ENCODE measurements around the gene EPB41L5. TPM values are rescaled to one million over a fixed set of nuclear protein-coding genes. Genes with fewer than 3 reads are reported as not detected.
"Not testable (repeated sequence)": the region's sequence is repeated elsewhere in the genome, so short reads cannot be mapped to it uniquely, and the experiment has no call there.

EPB41L5 gene
- total RNA-seq, 2 experiments from 2014 or later: 3.8 to 5.6 TPM

- peaks cover 27% of the 10 kb centered on the region for H3K9me3 Mint-ChIP-seq (ENCODE audit: insufficient read depth)
- H3K36me3 Mint-ChIP-seq (ENCODE audit: low read depth): peaks cover 28% of the 10 kb centered on the region
- no peak overlapping the region for H3K4me3 Mint-ChIP-seq
- ATAC-seq (no peak), DNase-seq (no peak)
- no peaks in the 10 kb centered on the region for H3K27me3 Mint-ChIP-seq (ENCODE audit: low read depth)
- H3K27ac Mint-ChIP-seq: no peak overlapping the region
- no peaks in the 10 kb centered on the region for H3K4me1 Mint-ChIP-seq (ENCODE audit: low read depth)
- POLR2A ChIA-PET: no interaction called here
- CTCF ChIA-PET: interaction anchor here (2.8 kb wide), 1 partner anchor 20 kb away, joined by 12 read pairs; no protein-coding TSS in a partner anchor
Observed at GRCh38 chr2:120155308-120155707, 142.4 kb downstream of the EPB41L5 start.

- H3K4me1 Mint-ChIP-seq (ENCODE audit: low read depth); H3K27me3 Mint-ChIP-seq (ENCODE audit: low read depth); POLR2A ChIA-PET; DNase-seq; H3K27ac Mint-ChIP-seq; H3K4me3 Mint-ChIP-seq; ATAC-seq: not testable (repeated sequence)
- peaks cover 19% of the 10 kb centered on the region for H3K9me3 Mint-ChIP-seq (ENCODE audit: insufficient read depth)
- CTCF ChIA-PET: interaction anchor here (1.0 kb wide), 1 partner anchor 16 kb away, joined by 4 read pairs; no protein-coding TSS in a partner anchor
- H3K36me3 Mint-ChIP-seq (ENCODE audit: low read depth): peaks cover 24% of the 10 kb centered on the region
Observed at GRCh38 chr2:120158658-120159057, 145.8 kb downstream of the EPB41L5 start.

- ATAC-seq (no peak), DNase-seq (no peak)
- ChIA-PET POLR2A (no interaction called here), CTCF (interaction anchor here (1.8 kb wide), 1 partner anchor 15 kb away, joined by 4 read pairs; no protein-coding TSS in a partner anchor)
- peaks cover 11% of the 10 kb centered on the region for H3K9me3 Mint-ChIP-seq (ENCODE audit: insufficient read depth)
- no peaks in the 10 kb centered on the region for H3K4me1 Mint-ChIP-seq (ENCODE audit: low read depth)
- no peaks in the 10 kb centered on the region for H3K27me3 Mint-ChIP-seq (ENCODE audit: low read depth)
- H3K4me3 Mint-ChIP-seq: no peak overlapping the region
- H3K27ac Mint-ChIP-seq: no peak overlapping the region
- H3K36me3 Mint-ChIP-seq (ENCODE audit: low read depth): peaks cover 20% of the 10 kb centered on the region
Observed at GRCh38 chr2:120161190-120161589, 148.3 kb downstream of the EPB41L5 start.

- H3K27me3 Mint-ChIP-seq (ENCODE audit: low read depth): no peaks in the 10 kb centered on the region
- no peaks in the 10 kb centered on the region for H3K4me1 Mint-ChIP-seq (ENCODE audit: low read depth)
- CTCF ChIA-PET: interaction anchor here (5.2 kb wide), 1 partner anchor 13 kb away, joined by 29 read pairs; no protein-coding TSS in a partner anchor
- DNase-seq: no peak
- ATAC-seq: no peak
- H3K27ac Mint-ChIP-seq: no peak overlapping the region
- H3K4me3 Mint-ChIP-seq: no peak overlapping the region
- peaks cover 17% of the 10 kb centered on the region for H3K36me3 Mint-ChIP-seq (ENCODE audit: low read depth)
- POLR2A ChIA-PET: interaction anchor here (0.7 kb wide), 1 partner anchor 14 kb away, joined by 3 read pairs; no protein-coding TSS in a partner anchor
- H3K9me3 Mint-ChIP-seq (ENCODE audit: insufficient read depth): no peaks in the 10 kb centered on the region
Observed at GRCh38 chr2:120162716-120163115, 149.8 kb downstream of the EPB41L5 start.

GRCh38 chr2:120167272-120167671 lies 154.4 kb downstream of the EPB41L5 start:
- ATAC-seq (no peak), DNase-seq (no peak)
- ChIA-PET POLR2A (no interaction called here), CTCF (interaction anchor here (1.5 to 5.2 kb wide), 2 partner anchors 9 to 58 kb away, joined by 6 to 29 read pairs; no protein-coding TSS in a partner anchor)
- H3K36me3 Mint-ChIP-seq (ENCODE audit: low read depth): peaks cover 38% of the 10 kb centered on the region
- H3K9me3 Mint-ChIP-seq (ENCODE audit: insufficient read depth): no peaks in the 10 kb centered on the region
- no peak overlapping the region for H3K4me3 Mint-ChIP-seq
- H3K4me1 Mint-ChIP-seq (ENCODE audit: low read depth): no peaks in the 10 kb centered on the region
- H3K27me3 Mint-ChIP-seq (ENCODE audit: low read depth): no peaks in the 10 kb centered on the region
- no peak overlapping the region for H3K27ac Mint-ChIP-seq

- DNase-seq: no peak
- ChIA-PET CTCF (interaction anchor here (0.9 to 1.6 kb wide), 6 partner anchors 8 to 465 kb away, joined by 3 to 4 read pairs (median 3); no protein-coding TSS in a partner anchor), POLR2A (no interaction called here)
- Mint-ChIP-seq H3K27me3 (ENCODE audit: low read depth) (no peaks in the 10 kb centered on the region), H3K27ac (no peak overlapping the region), H3K4me1 (ENCODE audit: low read depth) (no peaks in the 10 kb centered on the region), H3K9me3 (ENCODE audit: insufficient read depth) (no peaks in the 10 kb centered on the region), H3K36me3 (ENCODE audit: low read depth) (peaks cover 43% of the 10 kb centered on the region), H3K4me3 (no peak overlapping the region)
- ATAC-seq: no peak
Observed at GRCh38 chr2:120169020-120169419, 156.1 kb downstream of the EPB41L5 start.

GRCh38 chr2:120174963-120175581 lies 162.2 kb downstream of the EPB41L5 start:
- H3K27me3 Mint-ChIP-seq (ENCODE audit: low read depth): no peaks in the 10 kb centered on the region
- H3K4me3 Mint-ChIP-seq: no peak overlapping the region
- ATAC-seq (no peak), DNase-seq (peak; percentile 46)
- peaks cover 28% of the 10 kb centered on the region for H3K36me3 Mint-ChIP-seq (ENCODE audit: low read depth)
- CTCF ChIA-PET: interaction anchor here (0.6 to 6.7 kb wide), 92 partner anchors 10 to 534 kb away, joined by 3 to 240 read pairs (median 5); partner anchors contain the start of genes EPB41L5, PTPN4, RALB and TMEM177
- H3K4me1 Mint-ChIP-seq (ENCODE audit: low read depth): peaks cover 51% of the 10 kb centered on the region
- H3K27ac Mint-ChIP-seq: peak overlapping the region; percentile 64
- no peaks in the 10 kb centered on the region for H3K9me3 Mint-ChIP-seq (ENCODE audit: insufficient read depth)
- POLR2A ChIA-PET: interaction anchor here (0.5 to 1.2 kb wide), 3 partner anchors 138 to 471 kb away, joined by 3 read pairs; no protein-coding TSS in a partner anchor

- Mint-ChIP-seq H3K27ac (peak overlapping the region; percentile 98), H3K9me3 (ENCODE audit: insufficient read depth) (no peaks in the 10 kb centered on the region), H3K36me3 (ENCODE audit: low read depth) (peaks cover 25% of the 10 kb centered on the region), H3K27me3 (ENCODE audit: low read depth) (no peaks in the 10 kb centered on the region), H3K4me1 (ENCODE audit: low read depth) (peaks cover 59% of the 10 kb centered on the region), H3K4me3 (peak overlapping the region; percentile 89)
- CTCF ChIA-PET: interaction anchor here (0.6 to 6.7 kb wide), 62 partner anchors 8 to 659 kb away, joined by 3 to 240 read pairs (median 5); partner anchors contain the start of genes EPB41L5, PTPN4, RALB and TMEM177
- no peak for DNase-seq
- POLR2A ChIA-PET: interaction anchor here (0.6 to 1.8 kb wide), 16 partner anchors 9 to 809 kb away, joined by 3 to 11 read pairs (median 6); partner anchors contain the start of genes EPB41L5, PTPN4, TMEM177 and TMEM185B
- ATAC-seq: no peak
Observed at GRCh38 chr2:120176526-120176925, 163.6 kb downstream of the EPB41L5 start.

- peak; percentile 96 for ATAC-seq
- H3K27ac Mint-ChIP-seq: peak overlapping the region; percentile 98
- ChIA-PET CTCF (interaction anchor here (0.6 to 6.7 kb wide), 59 partner anchors 8 to 660 kb away, joined by 3 to 240 read pairs (median 5); partner anchors contain the start of genes EPB41L5, PTPN4, RALB and TMEM177), POLR2A (interaction anchor here (0.6 to 1.8 kb wide), 16 partner anchors 8 to 810 kb away, joined by 3 to 11 read pairs (median 6); partner anchors contain the start of genes EPB41L5, PTPN4, TMEM177 and TMEM185B)
- peak overlapping the region; percentile 89 for H3K4me3 Mint-ChIP-seq
- peaks cover 65% of the 10 kb centered on the region for H3K4me1 Mint-ChIP-seq (ENCODE audit: low read depth)
- H3K9me3 Mint-ChIP-seq (ENCODE audit: insufficient read depth): no peaks in the 10 kb centered on the region
- DNase-seq: peak; percentile 90
- no peaks in the 10 kb centered on the region for H3K27me3 Mint-ChIP-seq (ENCODE audit: low read depth)
- peaks cover 26% of the 10 kb centered on the region for H3K36me3 Mint-ChIP-seq (ENCODE audit: low read depth)
Observed at GRCh38 chr2:120177001-120177621, 164.2 kb downstream of the EPB41L5 start.

- no peak for ATAC-seq
- POLR2A ChIA-PET: no interaction called here
- Mint-ChIP-seq H3K27me3 (ENCODE audit: low read depth) (no peaks in the 10 kb centered on the region), H3K4me3 (peak overlapping the region; percentile 89), H3K4me1 (ENCODE audit: low read depth) (peaks cover 72% of the 10 kb centered on the region), H3K27ac (peak overlapping the region; percentile 98), H3K36me3 (ENCODE audit: low read depth) (peaks cover 24% of the 10 kb centered on the region), H3K9me3 (ENCODE audit: insufficient read depth) (no peaks in the 10 kb centered on the region)
- no peak for DNase-seq
- CTCF ChIA-PET: interaction anchor here (0.7 to 6.7 kb wide), 10 partner anchors 9 to 475 kb away, joined by 3 to 240 read pairs (median 17); no protein-coding TSS in a partner anchor
Observed at GRCh38 chr2:120177973-120178372, 165.1 kb downstream of the EPB41L5 start.

GRCh38 chr2:120179396-120179795 lies 166.5 kb downstream of the EPB41L5 start:
- H3K27ac Mint-ChIP-seq: no peak overlapping the region
- CTCF ChIA-PET: no interaction called here

More at GRCh38 chr2:120179396-120179795, 166.5 kb downstream of the EPB41L5 start:
- H3K36me3 Mint-ChIP-seq (ENCODE audit: low read depth): peaks cover 28% of the 10 kb centered on the region
- DNase-seq (no peak), ATAC-seq (no peak)
- POLR2A ChIA-PET: no interaction called here
- H3K4me1 Mint-ChIP-seq (ENCODE audit: low read depth): peaks cover 74% of the 10 kb centered on the region
- H3K9me3 Mint-ChIP-seq (ENCODE audit: insufficient read depth): no peaks in the 10 kb centered on the region
- H3K27me3 Mint-ChIP-seq (ENCODE audit: low read depth): no peaks in the 10 kb centered on the region
- H3K4me3 Mint-ChIP-seq: no peak overlapping the region

Data from activated CD8-positive, alpha-beta T cell treated with anti-CD3 and anti-CD28 coated beads, Interleukin-2, amount 10 ng/mL, durations not matched to agents 7 days and 5 days (primary cell).